ENCODE measurements around the gene ACAP2.

ACAP2 gene

DNA sequence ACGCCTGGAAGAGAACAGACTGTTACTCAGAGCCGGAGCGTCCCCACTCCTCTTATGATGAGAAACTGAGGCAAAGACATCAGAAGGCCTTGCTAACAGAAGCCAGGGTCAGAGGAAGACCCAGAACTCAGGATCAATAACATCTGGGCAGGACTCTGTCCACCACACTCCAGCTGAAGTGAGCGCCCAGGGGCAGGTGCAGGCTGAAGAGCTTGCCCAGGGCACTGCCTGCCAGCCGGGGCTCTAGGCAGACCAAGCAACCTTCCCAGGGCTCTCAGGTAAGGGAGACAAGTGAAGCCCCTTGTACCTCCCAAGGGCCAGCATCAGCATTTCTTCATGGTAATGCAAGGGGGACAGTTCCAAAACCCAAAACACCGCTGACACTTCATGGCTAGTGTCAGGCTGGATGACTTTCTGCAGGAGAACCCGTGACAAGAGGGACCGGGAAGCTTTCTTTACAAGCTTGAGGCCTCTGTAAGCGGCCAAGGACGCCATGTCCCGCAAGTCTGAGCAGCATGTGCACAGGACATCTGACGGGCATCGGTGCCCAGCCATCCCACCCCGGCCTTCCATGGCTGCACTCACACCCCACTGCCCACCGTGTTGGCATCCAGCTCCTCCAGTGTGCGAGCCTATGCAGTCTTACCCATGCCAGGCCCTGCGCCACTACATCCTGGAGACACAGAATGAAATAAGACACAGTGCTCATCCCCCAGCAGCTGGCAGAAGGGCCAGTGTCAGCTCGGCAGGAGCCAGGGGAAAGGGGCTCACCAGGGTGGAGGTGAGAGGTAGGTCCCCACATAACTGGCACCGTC, 186.0 kb downstream of the ACAP2 start:
- no peaks in the 10 kb centered on the region for H3K9me3 ChIP-seq (ENCODE audit: control insufficient read depth in 1 of 2, low read length in 2 of 2)
- H3K27ac ChIP-seq (ENCODE audit: low read depth, low read length): no peak overlapping the region
- no peaks in the 10 kb centered on the region for H3K27me3 ChIP-seq (ENCODE audit: control insufficient read depth in 1 of 2, insufficient read depth in 2 of 2, low read length in 2 of 2)
- no peak overlapping the region for H3K4me3 ChIP-seq (ENCODE audit: low read depth in 1 of 2, low read length in 2 of 2)
- no peaks in the 10 kb centered on the region for H3K36me3 ChIP-seq (ENCODE audit: control insufficient read depth in 1 of 2, insufficient read depth in 2 of 2, low read length in 2 of 2)
- peaks cover 19 to 20% of the 10 kb centered on the region in 2 donors for H3K4me1 ChIP-seq (ENCODE audit: control insufficient read depth in 1 of 2, insufficient read depth in 2 of 2, low read length in 2 of 2)
- no peak overlapping the region for H3K9ac ChIP-seq (ENCODE audit: low read depth in 1 of 2, low read length in 2 of 2)

DNA sequence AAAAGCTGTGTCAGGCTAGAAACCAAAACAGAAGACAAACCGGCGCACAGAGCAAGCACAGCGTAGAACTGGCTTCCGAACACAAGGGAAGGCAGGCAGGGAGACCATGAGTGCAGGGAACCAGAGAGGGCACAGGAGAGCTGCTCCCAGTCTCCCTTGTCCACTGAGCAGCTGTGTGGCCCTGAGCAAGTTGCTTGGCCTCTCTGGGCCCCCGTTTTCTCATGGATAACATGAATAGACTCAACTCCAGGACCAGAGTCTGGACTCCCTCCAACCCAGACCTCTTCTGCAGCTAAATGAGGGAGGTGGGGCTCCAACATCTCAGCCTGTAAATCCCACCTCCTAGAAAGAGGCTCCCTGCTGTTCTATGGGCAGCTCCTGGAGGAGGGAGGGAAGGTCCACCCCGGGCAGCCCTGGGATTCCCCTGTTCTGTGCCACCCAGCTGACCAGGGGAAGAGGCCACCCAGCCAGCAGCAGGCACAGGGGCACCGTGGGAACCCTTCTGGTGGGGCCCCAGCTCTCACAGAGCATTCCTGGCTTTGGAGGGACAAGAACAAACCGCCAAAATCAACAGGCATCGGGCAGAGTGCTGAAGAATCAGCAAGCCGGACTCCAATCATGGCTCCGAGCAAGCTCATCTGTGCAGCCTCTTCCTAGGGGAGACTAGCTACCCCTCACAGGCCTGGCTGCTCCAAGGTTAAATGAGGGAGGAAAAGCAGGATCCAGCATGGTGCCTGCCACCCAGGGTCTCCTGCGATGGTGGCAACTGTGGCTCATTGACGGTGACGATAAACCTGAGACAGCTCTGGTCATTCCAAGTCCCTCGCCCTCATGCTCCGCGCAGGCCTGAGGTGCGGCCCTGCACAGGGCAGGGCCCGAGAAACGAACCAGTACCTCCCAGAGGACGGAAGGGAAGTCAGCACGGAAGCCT, 187.0 kb downstream of the ACAP2 start:
- no peak overlapping the region for H3K27ac ChIP-seq (ENCODE audit: low read depth, low read length)
- H3K9me3 ChIP-seq (ENCODE audit: control insufficient read depth in 1 of 2, low read length in 2 of 2): no peaks in the 10 kb centered on the region
- H3K27me3 ChIP-seq (ENCODE audit: control insufficient read depth in 1 of 2, insufficient read depth in 2 of 2, low read length in 2 of 2): no peaks in the 10 kb centered on the region
- no peak overlapping the region for H3K9ac ChIP-seq (ENCODE audit: low read depth in 1 of 2, low read length in 2 of 2)
- peaks cover 18 to 19% of the 10 kb centered on the region in 2 donors for H3K4me1 ChIP-seq (ENCODE audit: control insufficient read depth in 1 of 2, insufficient read depth in 2 of 2, low read length in 2 of 2)
- H3K4me3 ChIP-seq (ENCODE audit: low read depth in 1 of 2, low read length in 2 of 2): no peak overlapping the region
- no peaks in the 10 kb centered on the region for H3K36me3 ChIP-seq (ENCODE audit: control insufficient read depth in 1 of 2, insufficient read depth in 2 of 2, low read length in 2 of 2)

DNA sequence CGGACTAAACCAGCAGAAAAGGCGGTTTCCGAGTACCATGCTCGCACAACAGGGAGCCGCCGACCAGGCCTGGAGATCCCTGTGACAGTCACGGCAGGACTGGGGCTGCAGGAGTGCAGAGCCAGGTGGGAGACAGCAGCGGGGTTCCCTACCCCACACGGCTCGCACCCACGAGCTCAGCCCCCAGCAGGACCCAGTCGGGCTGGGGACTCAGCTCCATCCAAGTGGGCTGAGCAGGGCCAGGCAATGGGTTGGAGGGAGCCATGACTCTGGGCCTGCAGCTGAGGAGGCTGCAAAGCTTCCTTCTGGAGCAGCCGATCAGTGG, 187.7 kb downstream of the ACAP2 start:
- H3K27ac ChIP-seq (ENCODE audit: low read depth, low read length): no peak overlapping the region
- no peaks in the 10 kb centered on the region for H3K9me3 ChIP-seq (ENCODE audit: control insufficient read depth in 1 of 2, low read length in 2 of 2)
- H3K4me1 ChIP-seq (ENCODE audit: control insufficient read depth in 1 of 2, insufficient read depth in 2 of 2, low read length in 2 of 2): peaks cover 12 to 17% of the 10 kb centered on the region in 2 donors

DNA sequence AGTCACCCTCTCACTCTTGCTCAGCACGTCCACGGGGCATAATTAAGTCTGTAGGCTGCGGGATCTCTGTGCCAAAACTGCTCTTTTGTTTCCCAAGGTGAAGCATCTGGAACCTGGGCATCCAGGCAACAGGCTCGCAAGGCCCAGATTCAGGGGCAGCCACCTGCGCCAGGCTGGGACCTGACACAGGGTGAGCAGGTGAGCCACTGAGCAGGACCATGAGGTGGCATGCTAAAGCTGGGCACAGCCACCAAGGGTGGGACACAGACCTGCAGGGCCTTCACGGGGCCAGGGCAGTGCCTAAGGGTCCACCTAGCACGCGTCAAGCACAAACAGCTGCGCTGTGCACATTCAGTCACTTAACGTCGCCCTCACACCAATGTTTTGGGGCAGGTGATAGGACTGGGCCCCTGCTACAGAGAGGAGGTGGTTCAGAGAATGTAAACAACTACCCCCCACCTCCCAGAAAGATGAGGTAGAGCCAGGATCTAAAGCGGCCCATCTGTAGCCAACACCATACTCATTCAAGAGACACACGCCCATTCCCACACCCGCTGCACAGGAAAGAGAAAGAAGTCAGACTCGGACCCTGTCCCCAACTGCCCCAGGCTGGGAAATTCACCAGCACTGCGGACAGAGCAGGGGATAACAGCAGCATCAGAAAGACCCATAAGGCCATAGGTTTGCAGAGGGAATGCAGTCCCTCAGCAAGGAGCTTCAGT, 188.2 kb downstream of the ACAP2 start:
- H3K9me3 ChIP-seq (ENCODE audit: control insufficient read depth in 1 of 2, low read length in 2 of 2): no peaks in the 10 kb centered on the region

More for the DNA sequence above, 187.7 kb downstream of the ACAP2 start:
- Histone ChIP-seq H3K36me3 (ENCODE audit: control insufficient read depth in 1 of 2, insufficient read depth in 2 of 2, low read length in 2 of 2) (no peaks in the 10 kb centered on the region), H3K27me3 (ENCODE audit: control insufficient read depth in 1 of 2, insufficient read depth in 2 of 2, low read length in 2 of 2) (no peaks in the 10 kb centered on the region), H3K9ac (ENCODE audit: low read depth in 1 of 2, low read length in 2 of 2) (no peak overlapping the region), H3K4me3 (ENCODE audit: low read depth in 1 of 2, low read length in 2 of 2) (no peak overlapping the region)

DNA sequence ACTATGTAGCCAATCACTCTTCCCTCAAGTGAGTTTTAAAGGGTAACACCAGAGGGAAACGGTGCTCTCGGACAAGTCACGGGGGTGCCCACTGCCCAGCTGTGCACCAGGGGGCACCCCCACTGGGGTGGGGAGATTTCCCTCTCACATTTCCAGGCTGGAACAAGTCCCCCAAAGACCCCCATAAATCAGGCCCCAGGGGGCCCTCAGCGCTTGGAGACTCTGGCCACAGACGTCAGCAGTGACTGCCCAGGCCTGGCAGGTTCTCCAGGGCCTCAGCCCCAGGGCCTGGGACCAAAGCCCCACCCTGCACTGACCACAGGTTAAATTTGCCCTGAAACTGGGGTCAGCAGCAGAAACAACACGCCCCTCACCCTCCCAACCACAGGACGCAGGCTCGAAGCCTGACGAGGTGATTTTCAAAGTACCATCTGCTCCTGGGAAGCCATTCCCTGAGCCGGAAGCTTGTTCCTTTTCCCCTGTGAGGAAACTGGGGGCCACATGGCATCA, 188.8 kb downstream of the ACAP2 start:
- Histone ChIP-seq H3K9ac (ENCODE audit: low read depth in 1 of 2, low read length in 2 of 2) (no peak overlapping the region), H3K9me3 (ENCODE audit: control insufficient read depth in 1 of 2, low read length in 2 of 2) (no peaks in the 10 kb centered on the region), H3K27ac (ENCODE audit: low read depth, low read length) (no peak overlapping the region), H3K4me1 (ENCODE audit: control insufficient read depth in 1 of 2, insufficient read depth in 2 of 2, low read length in 2 of 2) (peaks cover 6 to 12% of the 10 kb centered on the region in 2 donors), H3K36me3 (ENCODE audit: control insufficient read depth in 1 of 2, insufficient read depth in 2 of 2, low read length in 2 of 2) (no peaks in the 10 kb centered on the region), H3K27me3 (ENCODE audit: control insufficient read depth in 1 of 2, insufficient read depth in 2 of 2, low read length in 2 of 2) (no peaks in the 10 kb centered on the region), H3K4me3 (ENCODE audit: low read depth in 1 of 2, low read length in 2 of 2) (no peak overlapping the region)

More for the DNA sequence above, 188.2 kb downstream of the ACAP2 start:
- Histone ChIP-seq H3K27ac (ENCODE audit: low read depth, low read length) (no peak overlapping the region), H3K36me3 (ENCODE audit: control insufficient read depth in 1 of 2, insufficient read depth in 2 of 2, low read length in 2 of 2) (no peaks in the 10 kb centered on the region), H3K9ac (ENCODE audit: low read depth in 1 of 2, low read length in 2 of 2) (no peak overlapping the region), H3K4me1 (ENCODE audit: control insufficient read depth in 1 of 2, insufficient read depth in 2 of 2, low read length in 2 of 2) (peaks cover 12 to 17% of the 10 kb centered on the region in 2 donors), H3K4me3 (ENCODE audit: low read depth in 1 of 2, low read length in 2 of 2) (no peak overlapping the region), H3K27me3 (ENCODE audit: control insufficient read depth in 1 of 2, insufficient read depth in 2 of 2, low read length in 2 of 2) (no peaks in the 10 kb centered on the region)

DNA sequence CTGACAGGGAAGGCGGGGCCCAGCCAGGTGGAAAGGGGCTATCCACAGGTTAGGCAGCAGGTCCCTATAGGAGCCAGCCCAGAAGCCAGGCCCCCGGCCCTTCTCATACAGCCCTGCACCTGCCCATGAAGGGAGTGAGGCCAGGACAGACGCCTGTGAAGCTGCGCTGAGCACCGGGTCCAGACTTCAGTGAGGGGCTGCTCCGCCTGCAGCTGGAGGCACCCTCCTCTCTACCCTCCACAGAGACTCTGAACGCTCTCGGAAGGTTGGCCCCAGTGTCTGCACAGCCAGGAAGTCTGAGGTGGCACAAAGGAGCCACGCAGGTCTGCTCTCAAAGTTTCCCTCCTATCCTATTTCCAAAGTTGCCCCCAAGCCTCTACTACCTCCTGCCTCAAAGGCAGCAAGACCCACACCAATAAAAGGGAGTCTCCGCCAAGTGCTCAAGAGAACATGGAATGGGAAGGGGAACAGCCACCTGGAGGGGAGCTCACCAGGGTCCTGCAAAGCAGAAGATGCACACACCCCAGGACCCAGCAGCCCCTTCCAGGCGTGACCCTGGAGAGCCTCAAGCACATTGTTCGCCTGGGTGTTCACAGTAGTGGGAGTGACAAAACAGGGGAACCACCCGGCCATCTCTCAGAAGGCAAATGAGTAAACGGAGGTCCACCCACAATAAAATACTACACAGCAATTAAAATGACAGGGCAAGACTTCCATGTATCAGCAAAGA, 191.3 kb downstream of the ACAP2 start:
- no peaks in the 10 kb centered on the region for H3K9me3 ChIP-seq (ENCODE audit: control insufficient read depth in 1 of 2, low read length in 2 of 2)
- H3K27me3 ChIP-seq (ENCODE audit: control insufficient read depth in 1 of 2, insufficient read depth in 2 of 2, low read length in 2 of 2): no peaks in the 10 kb centered on the region
- no peak overlapping the region for H3K4me3 ChIP-seq (ENCODE audit: low read depth in 1 of 2, low read length in 2 of 2)
- no peak overlapping the region for H3K9ac ChIP-seq (ENCODE audit: low read depth in 1 of 2, low read length in 2 of 2)
- no peaks in the 10 kb centered on the region for H3K36me3 ChIP-seq (ENCODE audit: control insufficient read depth in 1 of 2, insufficient read depth in 2 of 2, low read length in 2 of 2)
- H3K27ac ChIP-seq (ENCODE audit: low read depth, low read length): no peak overlapping the region
- H3K4me1 ChIP-seq (ENCODE audit: control insufficient read depth in 1 of 2, insufficient read depth in 2 of 2, low read length in 2 of 2): no peaks in the 10 kb centered on the region

DNA sequence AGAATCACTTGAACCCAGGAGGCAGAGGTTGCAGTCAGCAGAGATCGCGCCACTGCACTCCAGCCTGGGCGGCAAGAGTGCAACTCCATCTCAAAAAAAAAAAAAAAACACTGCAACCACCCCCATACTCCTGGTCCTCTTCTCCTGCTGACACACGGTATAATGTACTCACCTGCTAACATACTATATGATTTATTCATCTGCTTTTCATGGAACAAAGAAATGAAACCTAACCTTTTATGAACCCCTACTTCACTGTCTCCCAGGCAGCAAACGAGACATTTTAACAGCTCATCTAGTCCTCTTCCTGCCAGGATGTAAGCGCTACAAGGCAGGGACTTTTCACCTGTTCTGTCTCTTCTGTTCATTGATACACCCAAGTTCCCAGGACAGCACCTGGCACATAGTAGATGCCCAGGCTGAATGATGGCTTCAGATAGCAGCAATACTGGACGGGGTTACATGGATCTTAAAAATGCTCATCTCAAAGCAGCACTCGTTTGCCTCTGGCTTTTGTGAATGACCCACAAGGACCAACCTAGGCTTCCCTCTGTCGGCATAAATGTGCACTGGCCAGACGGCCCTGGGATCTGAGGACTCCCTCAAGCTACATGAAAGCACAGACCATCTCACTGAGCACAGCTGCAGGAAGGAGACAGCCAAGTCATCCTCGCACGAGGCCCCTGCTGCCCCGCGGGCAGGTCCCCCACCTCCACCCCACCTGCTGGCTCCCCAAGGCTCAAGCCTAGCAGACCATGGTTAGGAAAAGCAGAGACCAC, 192.2 kb downstream of the ACAP2 start:
- peaks cover 0 to 3% of the 10 kb centered on the region in 2 donors for H3K36me3 ChIP-seq (ENCODE audit: control insufficient read depth in 1 of 2, insufficient read depth in 2 of 2, low read length in 2 of 2)
- no peaks in the 10 kb centered on the region for H3K9me3 ChIP-seq (ENCODE audit: control insufficient read depth in 1 of 2, low read length in 2 of 2)
- H3K4me1 ChIP-seq (ENCODE audit: control insufficient read depth in 1 of 2, insufficient read depth in 2 of 2, low read length in 2 of 2): no peaks in the 10 kb centered on the region
- no peak overlapping the region for H3K4me3 ChIP-seq (ENCODE audit: low read depth in 1 of 2, low read length in 2 of 2)
- H3K27me3 ChIP-seq (ENCODE audit: control insufficient read depth in 1 of 2, insufficient read depth in 2 of 2, low read length in 2 of 2): no peaks in the 10 kb centered on the region
- H3K9ac ChIP-seq (ENCODE audit: low read depth in 1 of 2, low read length in 2 of 2): no peak overlapping the region
- no peak overlapping the region for H3K27ac ChIP-seq (ENCODE audit: low read depth, low read length)

DNA sequence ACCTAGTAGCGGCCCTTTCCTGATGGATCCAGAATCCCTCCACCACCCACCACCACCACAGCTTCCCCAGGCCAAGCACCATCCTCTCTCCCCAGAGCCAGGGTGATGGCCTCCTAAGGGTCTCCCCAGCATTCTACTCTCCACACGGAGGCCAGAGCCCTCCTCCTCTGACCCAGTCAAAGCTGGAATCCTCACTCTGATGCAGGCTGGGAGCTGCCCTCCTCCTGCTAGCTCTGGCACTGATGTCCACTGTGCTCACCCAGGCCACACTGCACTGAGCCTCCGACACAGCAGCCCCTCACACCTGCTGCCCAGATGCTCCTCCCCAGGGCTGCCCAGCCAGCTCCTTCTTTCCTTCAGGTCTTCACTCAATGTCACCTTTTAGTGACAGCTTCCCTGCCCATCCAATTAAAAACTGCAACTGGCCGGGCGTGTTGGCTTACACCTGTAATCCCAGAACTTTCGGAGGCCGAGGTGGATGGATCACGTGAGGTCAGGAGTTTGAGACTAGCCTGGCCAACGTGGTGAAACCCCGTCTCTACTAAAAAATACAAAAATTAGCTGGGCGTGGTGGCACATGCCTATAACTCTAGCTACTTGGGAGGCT, 192.9 kb downstream of the ACAP2 start:
- Histone ChIP-seq H3K9me3 (ENCODE audit: control insufficient read depth in 1 of 2, low read length in 2 of 2) (no peaks in the 10 kb centered on the region), H3K27ac (ENCODE audit: low read depth, low read length) (no peak overlapping the region), H3K27me3 (ENCODE audit: control insufficient read depth in 1 of 2, insufficient read depth in 2 of 2, low read length in 2 of 2) (no peaks in the 10 kb centered on the region), H3K36me3 (ENCODE audit: control insufficient read depth in 1 of 2, insufficient read depth in 2 of 2, low read length in 2 of 2) (peaks cover 0 to 3% of the 10 kb centered on the region in 2 donors), H3K9ac (ENCODE audit: low read depth in 1 of 2, low read length in 2 of 2) (no peak overlapping the region), H3K4me1 (ENCODE audit: control insufficient read depth in 1 of 2, insufficient read depth in 2 of 2, low read length in 2 of 2) (no peaks in the 10 kb centered on the region), H3K4me3 (ENCODE audit: low read depth in 1 of 2, low read length in 2 of 2) (no peak overlapping the region)

All from duodenal mucosa (tissue), 2 donors.